DND-41 (cell line): Measurements from ENCODE around the gene BTN2A1.
"Not testable (repeated sequence)": the region's sequence is repeated elsewhere in the genome, so short reads cannot be mapped to it uniquely, and the experiment has no call there.

Experiments used
- ATAC-seq: fragments of 200-7000 bp; cut with Tn5 transposase; 3 replicates; pipeline ENCODE4 v1.9.1; 2021; ENCODE audit warnings: low read depth; ENCODE audit not compliant: insufficient read depth
- DNase-seq: peaks from one replicate; pipeline ENCODE4 v3.0.0-alpha.2; 2020
- H2AFZ ChIP-seq: 2 replicates; pipeline ENCODE4 v1.6.0; 2012; ENCODE audit warnings: low read depth, low read length
- H3K27ac ChIP-seq: 2 replicates; pipeline ENCODE4 v1.5.1; 2012; ENCODE audit warnings: low read length, inconsistent platforms
- H3K27me3 ChIP-seq: fragments of 200-600 bp; sonication (generic); 2 replicates; pipeline ENCODE4 v1.6.0; 2012; ENCODE audit warnings: low read length, mild to moderate bottlenecking, inconsistent platforms; ENCODE audit not compliant: insufficient read depth, poor library complexity
- H3K36me3 ChIP-seq: 2 replicates; pipeline ENCODE4 v1.5.1; 2012; ENCODE audit warnings: low read length, inconsistent platforms; ENCODE audit not compliant: insufficient read depth
- H3K4me1 ChIP-seq: 2 replicates; pipeline ENCODE4 v1.5.1; 2012; ENCODE audit warnings: mild to moderate bottlenecking, low read length; ENCODE audit not compliant: insufficient read depth
- H3K4me2 ChIP-seq: 2 replicates; pipeline ENCODE4 v1.6.0; 2012; ENCODE audit warnings: mild to moderate bottlenecking, moderate library complexity, low read length, inconsistent platforms; ENCODE audit not compliant: insufficient read depth
- H3K4me3 ChIP-seq, 2 experiments: fragments of 200-600 bp in 1 of 2; shearing (Covaris generic) in 1 of 2; 2 replicates each; pipeline ENCODE4 v1.5.1; 2012 to 2016; ENCODE audit warnings: inconsistent platforms in 2 of 2, low read length in 2 of 2, mild to moderate bottlenecking in 2 of 2, low read depth in 1 of 2, moderate library complexity in 1 of 2
- H3K79me2 ChIP-seq: 2 replicates; pipeline ENCODE4 v1.6.0; 2012; ENCODE audit warnings: low read length, inconsistent platforms; ENCODE audit not compliant: insufficient read depth
- H3K9ac ChIP-seq: 2 replicates; pipeline ENCODE4 v1.6.0; 2012; ENCODE audit warnings: low read depth, mild to moderate bottlenecking, inconsistent platforms, low read length, moderate library complexity
- H3K9me3 ChIP-seq: 2 replicates; pipeline ENCODE4 v1.5.1; 2012; ENCODE audit warnings: low read length, moderate library complexity, mild to moderate bottlenecking, inconsistent platforms; ENCODE audit not compliant: insufficient read depth, severe bottlenecking
- H4K20me1 ChIP-seq: 2 replicates; pipeline ENCODE4 v1.6.0; 2012; ENCODE audit warnings: low read length; ENCODE audit not compliant: insufficient read depth
- EZH2 ChIP-seq: IDR thresholded peaks from 3 replicates; pipeline ENCODE4 v1.6.1; 2012; ENCODE audit warnings: borderline replicate concordance, low read depth, mild to moderate bottlenecking, moderate library complexity, low read length, inconsistent platforms; ENCODE audit not compliant: severe bottlenecking
- TF ChIP-seq, protein P1 (sequence below): IDR thresholded peaks from 2 replicates; pipeline ENCODE4 v1.5.1; 2012; ENCODE audit warnings: borderline replicate concordance, low read length, moderate library complexity, mild to moderate bottlenecking; ENCODE audit not compliant: poor library complexity, severe bottlenecking; ENCODE audit errors: extremely low read depth

The BTN2A1 gene

DNA sequence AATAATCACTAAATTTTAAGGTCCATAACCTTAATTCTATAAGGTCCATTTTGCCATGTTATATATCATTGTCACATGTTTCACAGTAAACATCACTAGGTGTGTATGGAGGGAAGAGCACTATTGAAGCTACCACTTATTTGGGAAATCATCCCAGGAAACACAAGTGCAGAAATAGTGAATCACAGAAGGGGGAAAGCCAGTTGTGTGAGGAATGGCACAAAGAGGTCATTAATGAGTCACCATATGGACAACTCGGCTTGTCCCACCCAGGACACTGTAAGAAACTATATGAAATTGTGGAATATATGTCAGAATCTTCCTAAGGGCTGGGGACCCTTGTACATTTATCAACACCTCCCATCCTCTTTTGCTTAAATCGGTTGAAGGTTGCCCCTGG, 42.0 kb upstream of the BTN2A1 start:
- Histone ChIP-seq H4K20me1 (no peaks in the 10 kb centered on the region), H3K9me3 (peaks cover 15% of the 10 kb centered on the region), H3K4me3 (no peak overlapping the region), H3K27ac (no peak overlapping the region), H3K79me2 (no peaks in the 10 kb centered on the region), H3K4me1 (peaks cover 5% of the 10 kb centered on the region), H3K4me2 (no peak overlapping the region), H3K27me3 (no peaks in the 10 kb centered on the region), H3K36me3 (peaks cover 34% of the 10 kb centered on the region), H3K9ac (no peak overlapping the region), H2AFZ (no peak overlapping the region)
- no peak for TF ChIP-seq EZH2
- TF ChIP-seq, protein P1, sequence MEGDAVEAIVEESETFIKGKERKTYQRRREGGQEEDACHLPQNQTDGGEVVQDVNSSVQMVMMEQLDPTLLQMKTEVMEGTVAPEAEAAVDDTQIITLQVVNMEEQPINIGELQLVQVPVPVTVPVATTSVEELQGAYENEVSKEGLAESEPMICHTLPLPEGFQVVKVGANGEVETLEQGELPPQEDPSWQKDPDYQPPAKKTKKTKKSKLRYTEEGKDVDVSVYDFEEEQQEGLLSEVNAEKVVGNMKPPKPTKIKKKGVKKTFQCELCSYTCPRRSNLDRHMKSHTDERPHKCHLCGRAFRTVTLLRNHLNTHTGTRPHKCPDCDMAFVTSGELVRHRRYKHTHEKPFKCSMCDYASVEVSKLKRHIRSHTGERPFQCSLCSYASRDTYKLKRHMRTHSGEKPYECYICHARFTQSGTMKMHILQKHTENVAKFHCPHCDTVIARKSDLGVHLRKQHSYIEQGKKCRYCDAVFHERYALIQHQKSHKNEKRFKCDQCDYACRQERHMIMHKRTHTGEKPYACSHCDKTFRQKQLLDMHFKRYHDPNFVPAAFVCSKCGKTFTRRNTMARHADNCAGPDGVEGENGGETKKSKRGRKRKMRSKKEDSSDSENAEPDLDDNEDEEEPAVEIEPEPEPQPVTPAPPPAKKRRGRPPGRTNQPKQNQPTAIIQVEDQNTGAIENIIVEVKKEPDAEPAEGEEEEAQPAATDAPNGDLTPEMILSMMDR: no peak
- no peak for DNase-seq
- no peak for ATAC-seq

GRCh38 chr6:26416288-26416687, 41.5 kb upstream of the BTN2A1 start:
- Histone ChIP-seq H2AFZ (no peak overlapping the region), H3K27me3 (no peaks in the 10 kb centered on the region), H3K4me3 (no peak overlapping the region), H3K79me2 (no peaks in the 10 kb centered on the region), H3K9me3 (peaks cover 15% of the 10 kb centered on the region), H3K36me3 (peaks cover 29% of the 10 kb centered on the region), H4K20me1 (no peaks in the 10 kb centered on the region), H3K4me2 (no peak overlapping the region), H3K4me1 (peaks cover 8% of the 10 kb centered on the region), H3K27ac (no peak overlapping the region), H3K9ac (no peak overlapping the region)
- no peak for DNase-seq
- ATAC-seq: no peak
- TF ChIP-seq, protein P1: no peak

GRCh38 chr6:26418077-26418476, 39.7 kb upstream of the BTN2A1 start:
- not testable (repeated sequence) for H3K4me2 ChIP-seq, H4K20me1 ChIP-seq, H3K9ac ChIP-seq, H3K27me3 ChIP-seq, H3K27ac ChIP-seq, ATAC-seq, H3K4me3 ChIP-seq, DNase-seq, H2AFZ ChIP-seq, H3K79me2 ChIP-seq
- Histone ChIP-seq H3K36me3 (peaks cover 16% of the 10 kb centered on the region), H3K4me1 (peaks cover 23% of the 10 kb centered on the region), H3K9me3 (peaks cover 15% of the 10 kb centered on the region)

GRCh38 chr6:26418795-26419194, 39.0 kb upstream of the BTN2A1 start:
- not testable (repeated sequence) for ATAC-seq, DNase-seq, H3K27me3 ChIP-seq, H4K20me1 ChIP-seq, H3K9ac ChIP-seq, H3K79me2 ChIP-seq, H3K4me2 ChIP-seq, H3K4me3 ChIP-seq, H3K27ac ChIP-seq, H2AFZ ChIP-seq
- Histone ChIP-seq H3K4me1 (peaks cover 30% of the 10 kb centered on the region), H3K9me3 (peaks cover 15% of the 10 kb centered on the region), H3K36me3 (peaks cover 16% of the 10 kb centered on the region)
